ENCODE data around the gene SEC22A. TPM values are rescaled to one million over a fixed set of nuclear protein-coding genes. Genes with fewer than 3 reads are reported as not detected.

The SEC22A gene
- total RNA-seq, 1 donor from 2014 or later = 29.7 TPM

DNA sequence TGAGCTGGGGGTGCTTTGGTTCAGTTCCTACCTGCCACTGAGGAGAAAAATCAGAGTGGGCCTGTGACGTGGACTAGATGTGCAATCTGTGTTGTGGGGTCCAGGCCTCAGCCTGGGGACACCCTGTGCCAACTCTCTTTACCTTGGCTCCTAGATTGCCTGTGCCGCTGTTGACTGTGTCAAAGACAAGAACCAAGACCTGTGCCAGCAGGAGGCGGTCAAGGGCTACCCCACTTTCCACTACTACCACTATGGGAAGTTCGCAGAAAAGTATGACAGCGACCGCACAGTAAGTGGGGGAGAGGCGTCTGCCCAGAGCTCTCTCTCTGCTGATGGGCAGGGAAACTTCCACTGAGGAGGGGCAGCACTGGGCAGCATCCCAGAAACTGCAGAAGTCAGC, 40.6 kb upstream of the SEC22A start:
- no peak for DNase-seq (ENCODE audit: low read depth)
- peak; percentile 23 for TF ChIP-seq CTCF (conservative IDR thresholded peaks at IDR 0.05; ENCODE audit: low read depth, low read length)
- no peak overlapping the region for H3K4me3 ChIP-seq (ENCODE audit: low read depth, low read length)

DNA sequence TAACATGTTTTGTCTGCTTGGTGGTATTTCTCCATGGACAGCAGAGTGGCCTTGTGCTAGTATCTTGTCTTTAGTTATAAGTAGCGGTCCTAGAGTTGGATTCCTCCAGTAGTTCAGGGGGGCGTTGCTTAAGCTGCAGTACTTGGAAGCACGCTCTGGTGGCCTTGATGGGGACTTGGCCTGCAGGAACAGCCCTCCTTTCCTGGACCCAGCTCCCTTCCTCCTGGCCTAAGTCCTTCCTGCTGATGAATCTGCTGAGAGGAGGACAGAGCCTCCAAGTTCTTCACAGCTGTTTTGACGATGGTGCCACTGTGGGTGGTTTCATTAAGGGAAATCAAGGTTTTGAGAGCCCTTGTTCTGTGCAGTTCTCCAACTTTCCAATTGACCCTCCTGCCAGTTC, 38.6 kb upstream of the SEC22A start:
- no peak for TF ChIP-seq CTCF (conservative IDR thresholded peaks at IDR 0.05; ENCODE audit: low read depth, low read length)
- no peak for DNase-seq (ENCODE audit: low read depth)
- H3K4me3 ChIP-seq (ENCODE audit: low read depth, low read length) = no peak overlapping the region

GRCh38 chr3:123165163-123165562, 36.6 kb upstream of the SEC22A start:
- no peak overlapping the region for H3K4me3 ChIP-seq (ENCODE audit: low read depth, low read length)
- DNase-seq (ENCODE audit: low read depth) = no peak

GRCh38 chr3:123167686-123168085, 34.1 kb upstream of the SEC22A start:
- DNase-seq (ENCODE audit: low read depth) = no peak
- no peak for TF ChIP-seq CTCF (conservative IDR thresholded peaks at IDR 0.05; ENCODE audit: low read depth, low read length)
- H3K4me3 ChIP-seq (ENCODE audit: low read depth, low read length) = no peak overlapping the region

More at GRCh38 chr3:123165163-123165562, 36.6 kb upstream of the SEC22A start:
- TF ChIP-seq CTCF (conservative IDR thresholded peaks at IDR 0.05; ENCODE audit: low read depth, low read length) = no peak

DNA sequence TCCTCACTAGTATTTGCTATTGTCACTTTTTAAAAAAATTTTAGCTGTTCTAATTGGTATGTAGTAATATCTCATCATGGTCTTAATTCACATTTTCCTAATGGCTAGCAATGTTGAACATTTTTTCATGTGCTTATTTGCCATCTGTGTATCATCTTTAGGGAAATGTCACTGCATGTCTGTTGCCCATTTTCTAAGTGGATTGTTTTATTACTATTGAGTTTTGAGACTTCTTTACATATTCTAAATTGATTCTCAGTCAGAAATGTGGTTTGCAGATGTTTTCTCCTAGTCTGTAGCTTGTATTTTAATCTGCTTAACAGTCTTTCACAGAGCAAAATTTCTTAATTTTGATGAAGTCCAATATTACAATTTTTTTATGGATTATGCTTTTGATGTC, 33.6 kb upstream of the SEC22A start:
- DNase-seq (ENCODE audit: low read depth) = no peak
- no peak for TF ChIP-seq CTCF (conservative IDR thresholded peaks at IDR 0.05; ENCODE audit: low read depth, low read length)
- no peak overlapping the region for H3K4me3 ChIP-seq (ENCODE audit: low read depth, low read length)

DNA sequence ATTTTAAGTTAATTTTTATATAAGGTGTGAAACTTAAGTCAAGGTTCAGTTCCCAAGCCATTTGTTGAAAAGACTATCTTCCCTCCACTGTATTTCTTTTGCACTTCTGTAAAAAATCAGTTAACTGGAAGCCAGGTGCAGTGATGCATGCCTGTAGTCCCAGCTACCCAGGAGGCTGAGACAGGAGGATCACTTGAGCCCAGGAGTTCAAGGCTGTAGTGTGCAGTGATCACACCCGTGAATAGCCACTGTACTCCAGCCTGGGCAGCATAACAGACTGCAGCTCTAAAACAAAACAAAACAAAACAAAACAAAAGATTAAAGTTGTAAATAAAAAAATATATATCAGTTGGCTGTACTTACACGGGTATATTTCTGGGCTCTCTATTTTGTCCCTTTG, 33.1 kb upstream of the SEC22A start:
- no peak overlapping the region for H3K4me3 ChIP-seq (ENCODE audit: low read depth, low read length)
- no peak for DNase-seq (ENCODE audit: low read depth)
- no peak for TF ChIP-seq CTCF (conservative IDR thresholded peaks at IDR 0.05; ENCODE audit: low read depth, low read length)

GRCh38 chr3:123169492-123169929, 32.2 kb upstream of the SEC22A start:
- H3K4me3 ChIP-seq (ENCODE audit: low read depth, low read length) = no peak overlapping the region
- peak; percentile 10 for TF ChIP-seq CTCF (conservative IDR thresholded peaks at IDR 0.05; ENCODE audit: low read depth, low read length)
- peak; percentile 19 for DNase-seq (ENCODE audit: low read depth)
